Measurements from ENCODE around the gene DPEP1.

DNA sequence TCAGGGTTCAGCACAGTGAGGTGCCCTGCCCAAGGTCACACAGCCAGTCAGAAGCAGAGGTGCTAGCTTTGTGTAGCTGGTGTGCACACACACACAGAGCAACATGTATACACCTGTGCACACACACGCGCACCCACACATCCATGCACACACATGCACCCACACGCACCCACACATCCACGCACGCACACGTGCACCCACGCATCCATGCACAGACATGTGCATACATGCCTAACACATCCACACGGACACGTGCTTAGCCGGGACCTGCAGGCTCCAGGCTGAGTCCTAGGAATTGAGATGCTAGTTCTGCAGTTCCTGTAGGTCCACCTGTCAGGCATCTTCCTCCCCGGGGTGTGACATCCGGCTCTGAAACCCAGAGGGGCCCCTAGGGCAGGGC is 13.0 kb upstream of the DPEP1 start:
- TF ChIP-seq GATA2 (IDR thresholded peaks at IDR 0.05; ENCODE audit: low read depth, low read length) (no peak), GATA3 (IDR thresholded peaks at IDR 0.05; ENCODE audit: low read depth, low read length) (no peak)
